Measurements from ENCODE around the gene CROCC2.

DNA sequence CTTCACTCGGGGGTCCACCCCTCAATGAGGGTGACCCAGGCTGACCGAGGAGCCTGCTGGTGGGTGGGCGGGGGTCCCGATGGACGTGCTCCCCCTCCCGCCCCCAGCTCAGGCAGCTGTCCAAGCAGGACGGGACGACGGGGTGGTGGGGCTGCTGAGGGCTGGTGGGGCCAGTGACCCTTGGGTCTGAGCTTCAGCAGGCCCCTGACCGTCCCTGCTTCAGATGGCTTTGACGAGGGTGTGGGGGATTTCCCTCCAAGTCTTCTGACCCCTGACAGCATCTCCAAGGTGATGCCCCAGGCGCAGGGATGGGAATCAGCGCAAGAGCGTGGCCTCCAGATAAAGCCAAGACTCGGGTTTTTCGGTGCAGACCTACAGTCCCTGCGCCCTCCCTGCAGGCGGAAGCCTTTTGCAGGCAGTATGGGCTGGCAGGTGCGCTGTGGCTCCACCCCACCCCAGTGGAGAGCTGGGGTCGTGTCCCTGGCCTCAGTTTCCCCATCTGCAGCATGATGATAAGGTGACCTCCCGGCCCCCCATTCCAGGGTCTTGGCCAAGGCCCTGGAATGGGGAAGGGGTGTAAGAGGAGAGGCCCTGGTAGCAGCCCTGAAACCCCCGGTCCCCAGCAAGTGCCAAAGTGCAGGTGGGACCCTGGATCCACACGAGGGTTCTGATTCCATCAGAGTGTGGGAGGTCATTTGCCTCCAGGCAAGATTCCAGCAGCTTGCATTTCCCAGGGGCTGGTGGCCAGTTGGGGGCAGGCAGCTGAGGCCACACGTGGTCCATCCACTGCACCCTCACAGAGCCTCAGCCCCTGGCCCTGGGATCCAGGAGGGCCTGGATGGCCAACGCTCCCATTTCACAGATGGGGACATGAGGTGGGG, 8.7 kb downstream of the CROCC2 start:
- no peak for TF ChIP-seq POLR2A (IDR thresholded peaks at IDR 0.05)
- TF ChIP-seq, protein P1, sequence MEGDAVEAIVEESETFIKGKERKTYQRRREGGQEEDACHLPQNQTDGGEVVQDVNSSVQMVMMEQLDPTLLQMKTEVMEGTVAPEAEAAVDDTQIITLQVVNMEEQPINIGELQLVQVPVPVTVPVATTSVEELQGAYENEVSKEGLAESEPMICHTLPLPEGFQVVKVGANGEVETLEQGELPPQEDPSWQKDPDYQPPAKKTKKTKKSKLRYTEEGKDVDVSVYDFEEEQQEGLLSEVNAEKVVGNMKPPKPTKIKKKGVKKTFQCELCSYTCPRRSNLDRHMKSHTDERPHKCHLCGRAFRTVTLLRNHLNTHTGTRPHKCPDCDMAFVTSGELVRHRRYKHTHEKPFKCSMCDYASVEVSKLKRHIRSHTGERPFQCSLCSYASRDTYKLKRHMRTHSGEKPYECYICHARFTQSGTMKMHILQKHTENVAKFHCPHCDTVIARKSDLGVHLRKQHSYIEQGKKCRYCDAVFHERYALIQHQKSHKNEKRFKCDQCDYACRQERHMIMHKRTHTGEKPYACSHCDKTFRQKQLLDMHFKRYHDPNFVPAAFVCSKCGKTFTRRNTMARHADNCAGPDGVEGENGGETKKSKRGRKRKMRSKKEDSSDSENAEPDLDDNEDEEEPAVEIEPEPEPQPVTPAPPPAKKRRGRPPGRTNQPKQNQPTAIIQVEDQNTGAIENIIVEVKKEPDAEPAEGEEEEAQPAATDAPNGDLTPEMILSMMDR (IDR thresholded peaks at IDR 0.05): no peak
- no peak for TF ChIP-seq POLR2AphosphoS5 (IDR thresholded peaks at IDR 0.05)
